CD14-positive monocyte (primary cell): Measurements from ENCODE around the gene PGRMC1. TPM values are rescaled to one million over a fixed set of nuclear protein-coding genes. Genes with fewer than 3 reads are reported as not detected.

ENCODE experiments used
- DNase-seq, 3 donors: peaks; one replicate each; pipeline ENCODE4 v3.0.0-alpha.2; 2011 to 2022
- H2AFZ ChIP-seq: 2 replicates; pipeline ENCODE4 v1.6.0; 2012; ENCODE audit warnings: mild to moderate bottlenecking, low read depth, low read length, inconsistent platforms; ENCODE audit not compliant: insufficient read depth, poor library complexity, severe bottlenecking
- H3K27ac ChIP-seq, 2 donors: 1 replicate in 1 of 2; 2 replicates in 1 of 2; pipeline ENCODE4 v1.5.1; 2012 to 2013; ENCODE audit warnings: low read length in 2 of 2, control low read depth in 1 of 2, inconsistent platforms in 1 of 2, low read depth in 1 of 2, mild to moderate bottlenecking in 1 of 2
- H3K27me3 ChIP-seq, 2 donors: one replicate each; pipeline versions ENCODE4 v1.6.0 to v1.6.1; 2011 to 2013; ENCODE audit warnings: low read length in 2 of 2; ENCODE audit not compliant: control insufficient read depth in 2 of 2, insufficient read depth in 2 of 2
- H3K36me3 ChIP-seq, 2 donors: replicated peaks in 1 of 2; 1 replicate in 1 of 2; 2 replicates in 1 of 2; pipeline versions ENCODE4 v1.5.1 to v1.6.1; 2012 to 2013; ENCODE audit warnings: low read length in 2 of 2, control low read depth in 1 of 2, inconsistent platforms in 1 of 2, mild to moderate bottlenecking in 1 of 2; ENCODE audit not compliant: insufficient read depth in 2 of 2, control insufficient read depth in 1 of 2
- H3K4me1 ChIP-seq, 2 donors: 1 replicate in 1 of 2; 2 replicates in 1 of 2; pipeline versions ENCODE4 v1.5.1 to v1.6.1; 2012 to 2013; ENCODE audit warnings: low read length in 2 of 2, control low read depth in 1 of 2, inconsistent platforms in 1 of 2, mild to moderate bottlenecking in 1 of 2, moderate library complexity in 1 of 2; ENCODE audit not compliant: insufficient read depth in 2 of 2, control insufficient read depth in 1 of 2
- H3K4me2 ChIP-seq: replicated peaks from 2 replicates; pipeline ENCODE3; 2012; ENCODE audit warnings: low read length, moderate library complexity, mild to moderate bottlenecking; ENCODE audit not compliant: poor library complexity, severe bottlenecking; ENCODE audit errors: extremely low read depth
- H3K4me3 ChIP-seq, 3 experiments: fragments of 200-600 bp in 1 of 3; sonication (generic) in 1 of 3; replicated peaks in 1 of 3; 1 replicate in 2 of 3; 2 replicates in 1 of 3; pipeline ENCODE4 v1.5.1; 2011 to 2013; ENCODE audit warnings: low read length in 3 of 3, mild to moderate bottlenecking in 3 of 3, control low read depth in 2 of 3, low read depth in 2 of 3, inconsistent platforms in 1 of 3, moderate library complexity in 1 of 3
- H3K79me2 ChIP-seq: 2 replicates; pipeline ENCODE4 v1.6.0; 2012; ENCODE audit warnings: mild to moderate bottlenecking, control low read depth, inconsistent platforms, low read length, moderate library complexity; ENCODE audit not compliant: insufficient read depth
- H3K9ac ChIP-seq: 2 replicates; pipeline ENCODE4 v1.6.0; 2017; ENCODE audit warnings: low read length, mild to moderate bottlenecking; ENCODE audit not compliant: insufficient read depth, poor library complexity, severe bottlenecking
- H3K9me3 ChIP-seq, 2 donors: replicated peaks in 1 of 2; 1 replicate in 1 of 2; 2 replicates in 1 of 2; pipeline versions ENCODE4 v1.5.1 to v1.6.1; 2012 to 2013; ENCODE audit warnings: low read length in 2 of 2, control low read depth in 1 of 2; ENCODE audit not compliant: control insufficient read depth in 1 of 2, insufficient read depth in 1 of 2
- H4K20me1 ChIP-seq: 2 replicates; pipeline ENCODE4 v1.6.0; 2012; ENCODE audit warnings: mild to moderate bottlenecking, low read length, control low read depth, moderate library complexity; ENCODE audit not compliant: insufficient read depth
- H3K27ac Mint-ChIP-seq, 7 donors: one replicate each; pipeline ENCODE4 v1.8.0; 2020; ENCODE audit warnings: mild to moderate bottlenecking in 7 of 7, mixed read lengths in 7 of 7, moderate library complexity in 6 of 7, inconsistent platforms in 2 of 7
- H3K27me3 Mint-ChIP-seq, 3 donors: one replicate each; pipeline ENCODE4 v1.8.0; 2021 to 2022; ENCODE audit warnings: low read depth in 3 of 3, mild to moderate bottlenecking in 3 of 3, mixed read lengths in 3 of 3, moderate library complexity in 3 of 3, inconsistent platforms in 1 of 3
- H3K36me3 Mint-ChIP-seq, 2 donors: one replicate each; pipeline ENCODE4 v1.8.0; 2020; ENCODE audit warnings: mixed read lengths in 2 of 2, inconsistent platforms in 1 of 2, mild to moderate bottlenecking in 1 of 2
- H3K4me1 Mint-ChIP-seq: one replicate; pipeline ENCODE4 v1.8.0; 2020; ENCODE audit warnings: mild to moderate bottlenecking, mixed read lengths
- H3K4me3 Mint-ChIP-seq, 2 donors: one replicate each; pipeline ENCODE4 v1.8.0; 2020; ENCODE audit warnings: mild to moderate bottlenecking in 2 of 2, mixed read lengths in 2 of 2, moderate library complexity in 1 of 2
- H3K9me3 Mint-ChIP-seq, 7 donors: one replicate each; pipeline ENCODE4 v1.8.0; 2020 to 2022; ENCODE audit warnings: mixed read lengths in 7 of 7, mild to moderate bottlenecking in 6 of 7, moderate library complexity in 6 of 7, inconsistent platforms in 2 of 7
- WGBS: methylation state at CpG from one replicate; pipeline ENCODE4 v1.1.5; 2013; ENCODE audit warnings: missing lambda C conversion rate; ENCODE audit not compliant: insufficient coverage; 5-methylcytosine and 5-hydroxymethylcytosine counted together
- intact Hi-C, 2 donors: fragments of 100-400 bp; cut with micrococcal nuclease; formaldehyde crosslinking; loops; one replicate each; pipeline versions ENCODE4 v1.15.0 to v1.15.1; 2023
- polyA plus RNA-seq, 3 donors: library from polyadenylated mRNA; depleted of rRNA in 1 of 3; unstranded in 2 of 3; stranded (reverse) in 1 of 3; fragments of 300-500 nt in 2 of 3; fragments of >200 nt in 1 of 3; fragmentation: Illumina TruSeq in 2 of 3; gene quantifications; 1 replicate in 2 of 3; 2 replicates in 1 of 3; pipeline ENCODE4 v1.2.3, GENCODE V29; 2012 to 2021
- TF ChIP-seq, protein P1 (sequence below): fragments of 200-600 bp; IDR thresholded peaks from one replicate; pipeline ENCODE4 v1.8.0; 2022; ENCODE audit warnings: antibody characterized with exemption, mild to moderate bottlenecking

Gene PGRMC1
- polyA plus RNA-seq, 3 donors, result 13.8 to 43.6 (median 39.4) TPM

DNA sequence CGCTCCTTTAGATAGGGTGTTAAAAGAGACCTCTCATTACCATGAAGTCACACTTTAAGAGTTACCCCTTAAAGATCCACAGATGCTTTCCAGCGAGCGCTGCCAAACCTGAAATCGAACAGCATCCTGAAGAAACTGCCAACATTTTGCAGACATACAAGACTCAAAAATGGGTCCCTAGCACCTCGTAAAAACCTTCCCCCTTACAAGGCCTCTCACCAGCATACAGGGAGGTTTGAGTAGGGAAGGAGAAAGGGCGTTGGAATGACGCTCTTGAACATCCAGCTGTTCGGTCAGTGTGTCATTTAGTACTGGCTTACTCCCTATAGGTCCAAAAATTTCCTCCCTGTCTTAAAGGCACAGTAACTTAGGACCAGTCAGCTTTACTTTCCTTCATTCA, 45.3 kb upstream of the PGRMC1 start:
- H3K27ac Mint-ChIP-seq, result no peak overlapping the region
- Histone ChIP-seq H3K9me3 (no peaks in the 10 kb centered on the region), H3K4me1 (no peaks in the 10 kb centered on the region), H3K27me3 (no peaks in the 10 kb centered on the region), H3K4me3 (no peak overlapping the region), H3K27ac (no peak overlapping the region), H3K4me2 (no peak overlapping the region), H3K9ac (no peak overlapping the region), H2AFZ (no peak overlapping the region), H3K79me2 (no peaks in the 10 kb centered on the region), H4K20me1 (no peaks in the 10 kb centered on the region), H3K36me3 (no peaks in the 10 kb centered on the region)
- WGBS, result no CpG with 5 or more reads among the region's 8 CpGs
- intact Hi-C loops, result no loop called here
- H3K4me3 Mint-ChIP-seq, result no peak overlapping the region
- H3K36me3 Mint-ChIP-seq, result no peaks in the 10 kb centered on the region
- no peak for DNase-seq
- no peaks in the 10 kb centered on the region for H3K4me1 Mint-ChIP-seq
- H3K9me3 Mint-ChIP-seq, result peaks cover 0 to 4% (median 0%) of the 10 kb centered on the region in 7 donors
- TF ChIP-seq, protein P1, sequence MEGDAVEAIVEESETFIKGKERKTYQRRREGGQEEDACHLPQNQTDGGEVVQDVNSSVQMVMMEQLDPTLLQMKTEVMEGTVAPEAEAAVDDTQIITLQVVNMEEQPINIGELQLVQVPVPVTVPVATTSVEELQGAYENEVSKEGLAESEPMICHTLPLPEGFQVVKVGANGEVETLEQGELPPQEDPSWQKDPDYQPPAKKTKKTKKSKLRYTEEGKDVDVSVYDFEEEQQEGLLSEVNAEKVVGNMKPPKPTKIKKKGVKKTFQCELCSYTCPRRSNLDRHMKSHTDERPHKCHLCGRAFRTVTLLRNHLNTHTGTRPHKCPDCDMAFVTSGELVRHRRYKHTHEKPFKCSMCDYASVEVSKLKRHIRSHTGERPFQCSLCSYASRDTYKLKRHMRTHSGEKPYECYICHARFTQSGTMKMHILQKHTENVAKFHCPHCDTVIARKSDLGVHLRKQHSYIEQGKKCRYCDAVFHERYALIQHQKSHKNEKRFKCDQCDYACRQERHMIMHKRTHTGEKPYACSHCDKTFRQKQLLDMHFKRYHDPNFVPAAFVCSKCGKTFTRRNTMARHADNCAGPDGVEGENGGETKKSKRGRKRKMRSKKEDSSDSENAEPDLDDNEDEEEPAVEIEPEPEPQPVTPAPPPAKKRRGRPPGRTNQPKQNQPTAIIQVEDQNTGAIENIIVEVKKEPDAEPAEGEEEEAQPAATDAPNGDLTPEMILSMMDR, result no peak
- peaks cover 2 to 4% (median 3%) of the 10 kb centered on the region in 3 donors for H3K27me3 Mint-ChIP-seq

DNA sequence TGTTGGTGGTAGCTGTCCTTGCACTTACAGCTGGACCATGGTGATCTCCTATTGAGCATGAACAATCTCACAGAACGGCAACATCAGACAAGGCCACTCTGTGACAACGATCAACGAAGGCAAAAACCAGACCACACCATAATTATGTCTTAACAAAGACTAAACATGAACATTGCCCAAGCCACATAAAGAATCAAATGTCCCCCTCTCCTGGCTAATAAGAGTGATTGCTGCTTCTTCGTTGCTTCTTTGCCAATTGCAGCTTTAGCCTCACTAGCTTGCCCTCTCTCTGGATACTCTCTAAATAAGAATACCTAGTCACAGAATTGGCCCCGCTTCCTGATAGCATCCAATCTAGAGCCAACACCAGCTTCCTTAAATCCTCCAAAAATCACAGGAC, 41.5 kb upstream of the PGRMC1 start:
- H2AFZ ChIP-seq, result no peak overlapping the region
- H3K27me3 Mint-ChIP-seq, result peaks cover 0 to 9% (median 3%) of the 10 kb centered on the region in 3 donors
- no peaks in the 10 kb centered on the region for H3K9me3 ChIP-seq
- H3K36me3 Mint-ChIP-seq, result no peaks in the 10 kb centered on the region
- 94% methylated on average over 3 of the region's 5 CpGs for WGBS
- no peak overlapping the region for H3K27ac ChIP-seq
- DNase-seq, result no peak
- H3K27ac Mint-ChIP-seq, result no peak overlapping the region
- H4K20me1 ChIP-seq, result no peaks in the 10 kb centered on the region
- no peaks in the 10 kb centered on the region for H3K4me1 ChIP-seq
- H3K27me3 ChIP-seq, result no peaks in the 10 kb centered on the region
- no peaks in the 10 kb centered on the region for H3K4me1 Mint-ChIP-seq
- H3K4me3 Mint-ChIP-seq, result no peak overlapping the region
- no peak overlapping the region for H3K4me2 ChIP-seq
- H3K4me3 ChIP-seq, result no peak overlapping the region
- no peaks in the 10 kb centered on the region for H3K9me3 Mint-ChIP-seq
- intact Hi-C loops, result no loop called here
- no peak overlapping the region for H3K9ac ChIP-seq
- H3K36me3 ChIP-seq, result no peaks in the 10 kb centered on the region
- H3K79me2 ChIP-seq, result no peaks in the 10 kb centered on the region
- TF ChIP-seq, protein P1, result no peak
